Loucy (cell line): ENCODE data around the gene SPRYD3.

ENCODE experiments used
- H2AFZ ChIP-seq: fragments of 200-600 bp; sonication (generic); 2 replicates; pipeline ENCODE4 v1.6.0; 2016; ENCODE audit warnings: antibody characterized with exemption, mild to moderate bottlenecking, low read length, moderate library complexity
- H3F3A ChIP-seq: fragments of 200-600 bp; 2 replicates; pipeline ENCODE4 v1.6.0; 2016; ENCODE audit warnings: antibody characterized with exemption, low read depth, mild to moderate bottlenecking
- H3K27me3 ChIP-seq: fragments of 200-600 bp; sonication (generic); 2 replicates; pipeline ENCODE4 v1.6.1; 2014; ENCODE audit warnings: low read length, mild to moderate bottlenecking; ENCODE audit not compliant: insufficient read depth, poor library complexity, severe bottlenecking
- H3K36me3 ChIP-seq: fragments of 200-600 bp; sonication (generic); 2 replicates; pipeline ENCODE4 v1.6.1; 2016; ENCODE audit warnings: low read length; ENCODE audit not compliant: insufficient read depth
- H3K4me1 ChIP-seq: fragments of 200-600 bp; sonication (generic); 2 replicates; pipeline ENCODE4 v1.5.1; 2014; ENCODE audit warnings: low read length, mild to moderate bottlenecking; ENCODE audit not compliant: insufficient read depth, poor library complexity, severe bottlenecking
- H3K4me2 ChIP-seq: fragments of 200-600 bp; sonication (generic); 2 replicates; pipeline ENCODE4 v1.6.0; 2014; ENCODE audit warnings: antibody characterized with exemption, low read length, low read depth, mild to moderate bottlenecking; ENCODE audit not compliant: poor library complexity, severe bottlenecking
- H3K4me3 ChIP-seq: fragments of 200-600 bp; sonication (generic); 2 replicates; pipeline ENCODE4 v1.5.1; 2014; ENCODE audit warnings: low read length, mild to moderate bottlenecking, mixed read lengths; ENCODE audit not compliant: poor library complexity, severe bottlenecking
- H3K79me2 ChIP-seq: fragments of 200-600 bp; sonication (generic); 2 replicates; pipeline ENCODE4 v1.6.1; 2014; ENCODE audit warnings: low read length; ENCODE audit not compliant: insufficient read depth
- H3K9ac ChIP-seq: fragments of 200-600 bp; sonication (generic); 2 replicates; pipeline ENCODE4 v1.6.0; 2014; ENCODE audit warnings: mild to moderate bottlenecking, low read depth, low read length, moderate library complexity; ENCODE audit not compliant: poor library complexity, severe bottlenecking
- H3K9me2 ChIP-seq: fragments of 200-600 bp; sonication (generic); replicated peaks from 2 replicates; pipeline ENCODE4 v1.6.1; 2016; ENCODE audit warnings: low read depth, low read length, mixed read lengths
- H3K9me3 ChIP-seq: fragments of 200-600 bp; sonication (generic); 2 replicates; pipeline ENCODE4 v1.6.1; 2014; ENCODE audit warnings: mild to moderate bottlenecking, antibody characterized with exemption, low read length, low read depth; ENCODE audit not compliant: insufficient read depth
- H4K20me1 ChIP-seq: fragments of 200-600 bp; sonication (generic); 2 replicates; pipeline ENCODE4 v1.6.0; 2014; ENCODE audit warnings: antibody characterized with exemption, low read length, mild to moderate bottlenecking; ENCODE audit not compliant: insufficient read depth, poor library complexity, severe bottlenecking
- EZH2phosphoT487 ChIP-seq: fragments of 200-600 bp; IDR thresholded peaks from 2 replicates; pipeline ENCODE4 v1.6.1; 2018; ENCODE audit warnings: antibody characterized with exemption, mild to moderate bottlenecking, moderate library complexity, borderline replicate concordance
- TF ChIP-seq, protein P1 (sequence below): fragments of 200-600 bp; sonication (generic); conservative IDR thresholded peaks from 2 replicates; pipeline ENCODE4 v1.5.1; 2014; ENCODE audit warnings: mild to moderate bottlenecking, antibody characterized with exemption, low read length

SPRYD3 gene

DNA sequence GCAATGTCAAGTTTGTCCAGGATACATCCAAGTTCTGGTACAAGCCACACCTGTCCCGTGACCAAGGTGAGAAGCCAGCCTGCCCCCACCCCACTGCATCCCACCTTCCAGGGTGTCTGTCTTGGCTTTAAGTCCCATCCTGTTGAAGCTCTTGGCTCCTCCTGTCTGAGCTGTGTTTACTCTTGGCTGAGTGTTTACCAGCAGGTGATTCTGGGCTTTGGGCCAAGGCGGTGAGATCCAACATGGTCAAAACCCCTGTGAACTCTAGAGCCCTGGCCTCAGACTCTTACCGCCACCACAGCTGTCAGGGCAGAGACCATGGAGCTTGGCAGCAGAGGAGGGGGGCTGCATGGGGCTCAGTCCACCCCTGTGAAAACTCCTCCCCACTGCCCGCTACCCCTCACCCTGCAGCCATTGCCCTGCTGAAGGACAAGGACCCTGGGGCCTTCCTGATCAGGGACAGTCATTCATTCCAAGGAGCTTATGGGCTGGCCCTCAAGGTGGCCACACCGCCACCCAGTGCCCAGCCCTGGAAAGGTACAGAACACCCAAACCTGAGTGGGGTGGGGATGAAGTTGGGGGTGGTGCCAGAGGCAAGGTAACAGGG lies 17.7 kb downstream of the SPRYD3 start:
- no peaks in the 10 kb centered on the region for H3K4me1 ChIP-seq
- no peaks in the 10 kb centered on the region for H4K20me1 ChIP-seq
- no peak overlapping the region for H3K4me3 ChIP-seq
- TF ChIP-seq EZH2phosphoT487: no peak
- TF ChIP-seq, protein P1, sequence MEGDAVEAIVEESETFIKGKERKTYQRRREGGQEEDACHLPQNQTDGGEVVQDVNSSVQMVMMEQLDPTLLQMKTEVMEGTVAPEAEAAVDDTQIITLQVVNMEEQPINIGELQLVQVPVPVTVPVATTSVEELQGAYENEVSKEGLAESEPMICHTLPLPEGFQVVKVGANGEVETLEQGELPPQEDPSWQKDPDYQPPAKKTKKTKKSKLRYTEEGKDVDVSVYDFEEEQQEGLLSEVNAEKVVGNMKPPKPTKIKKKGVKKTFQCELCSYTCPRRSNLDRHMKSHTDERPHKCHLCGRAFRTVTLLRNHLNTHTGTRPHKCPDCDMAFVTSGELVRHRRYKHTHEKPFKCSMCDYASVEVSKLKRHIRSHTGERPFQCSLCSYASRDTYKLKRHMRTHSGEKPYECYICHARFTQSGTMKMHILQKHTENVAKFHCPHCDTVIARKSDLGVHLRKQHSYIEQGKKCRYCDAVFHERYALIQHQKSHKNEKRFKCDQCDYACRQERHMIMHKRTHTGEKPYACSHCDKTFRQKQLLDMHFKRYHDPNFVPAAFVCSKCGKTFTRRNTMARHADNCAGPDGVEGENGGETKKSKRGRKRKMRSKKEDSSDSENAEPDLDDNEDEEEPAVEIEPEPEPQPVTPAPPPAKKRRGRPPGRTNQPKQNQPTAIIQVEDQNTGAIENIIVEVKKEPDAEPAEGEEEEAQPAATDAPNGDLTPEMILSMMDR: peak; percentile 50
- no peak overlapping the region for H3K4me2 ChIP-seq
- no peaks in the 10 kb centered on the region for H3K9me3 ChIP-seq
- no peak overlapping the region for H3K9ac ChIP-seq
- H3K79me2 ChIP-seq: no peaks in the 10 kb centered on the region
- H3K27me3 ChIP-seq: no peaks in the 10 kb centered on the region
- no peaks in the 10 kb centered on the region for H3K9me2 ChIP-seq
- peaks cover 7% of the 10 kb centered on the region; the same call in 1 of the 2 replicates for H3K36me3 ChIP-seq
- H2AFZ ChIP-seq: no peak overlapping the region
- no peaks in the 10 kb centered on the region for H3F3A ChIP-seq

DNA sequence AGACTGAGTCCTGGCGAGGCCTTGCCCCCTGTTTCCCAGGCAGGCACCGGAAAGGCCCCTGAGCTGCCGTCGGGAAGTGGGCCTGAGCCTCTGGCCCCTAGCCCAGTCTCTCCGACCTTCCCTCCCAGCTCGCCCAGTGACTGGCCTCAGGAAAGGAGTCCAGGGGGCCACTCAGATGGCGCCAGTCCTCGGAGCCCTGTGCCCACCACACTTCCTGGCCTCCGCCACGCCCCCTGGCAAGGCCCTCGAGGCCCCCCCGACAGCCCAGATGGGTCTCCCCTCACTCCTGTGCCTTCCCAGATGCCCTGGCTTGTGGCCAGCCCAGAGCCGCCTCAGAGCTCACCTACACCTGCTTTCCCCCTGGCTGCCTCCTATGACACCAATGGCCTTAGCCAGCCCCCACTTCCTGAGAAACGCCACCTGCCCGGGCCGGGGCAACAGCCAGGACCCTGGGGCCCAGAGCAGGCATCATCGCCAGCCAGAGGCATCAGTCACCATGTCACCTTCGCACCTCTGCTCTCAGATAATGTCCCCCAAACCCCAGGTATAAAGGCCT lies 18.4 kb downstream of the SPRYD3 start:
- no peaks in the 10 kb centered on the region for H4K20me1 ChIP-seq
- no peaks in the 10 kb centered on the region for H3K27me3 ChIP-seq
- no peak overlapping the region for H3K4me2 ChIP-seq
- no peak overlapping the region for H3K4me3 ChIP-seq
- no peaks in the 10 kb centered on the region for H3K9me3 ChIP-seq
- peaks cover 1% of the 10 kb centered on the region for H3K4me1 ChIP-seq
- H2AFZ ChIP-seq: no peak overlapping the region
- no peak for TF ChIP-seq EZH2phosphoT487
- TF ChIP-seq, protein P1: no peak
- H3F3A ChIP-seq: no peaks in the 10 kb centered on the region
- no peaks in the 10 kb centered on the region for H3K79me2 ChIP-seq
- H3K9me2 ChIP-seq: no peaks in the 10 kb centered on the region
- H3K36me3 ChIP-seq: peaks cover 6% of the 10 kb centered on the region; the same call in 1 of the 2 replicates
- no peak overlapping the region for H3K9ac ChIP-seq

DNA sequence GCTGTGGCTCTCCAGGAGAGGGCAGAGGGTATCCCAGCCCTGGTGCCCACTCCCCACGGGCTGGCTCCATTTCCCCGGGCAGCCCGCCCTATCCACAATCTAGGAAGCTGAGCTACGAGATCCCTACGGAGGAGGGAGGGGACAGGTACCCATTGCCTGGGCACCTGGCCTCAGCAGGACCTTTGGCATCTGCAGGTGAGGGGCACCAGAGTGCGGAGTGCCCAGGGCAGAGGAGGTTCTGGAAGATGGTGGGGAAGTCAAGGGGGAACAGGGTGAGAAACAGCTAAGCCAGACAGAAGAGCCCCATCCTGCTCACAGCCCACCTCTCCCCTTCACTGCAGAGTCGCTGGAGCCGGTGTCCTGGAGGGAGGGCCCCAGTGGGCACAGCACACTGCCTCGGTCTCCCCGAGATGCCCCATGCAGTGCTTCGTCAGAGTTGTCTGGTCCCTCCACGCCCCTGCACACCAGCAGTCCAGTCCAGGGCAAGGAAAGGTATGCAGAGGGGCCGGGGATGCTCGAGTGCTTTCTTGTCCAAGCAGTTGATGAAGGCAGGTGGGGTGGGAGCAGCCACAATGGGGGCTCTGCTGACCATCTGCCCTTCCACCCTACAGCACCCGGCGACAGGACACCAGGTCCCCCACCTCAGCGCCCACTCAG lies 19.0 kb downstream of the SPRYD3 start:
- Histone ChIP-seq H3K9ac (no peak overlapping the region), H3K36me3 (peaks cover under 1% of the 10 kb centered on the region; the same call in 1 of the 2 replicates), H3K27me3 (no peaks in the 10 kb centered on the region), H3K79me2 (no peaks in the 10 kb centered on the region), H3K4me3 (no peak overlapping the region), H3K4me2 (no peak overlapping the region), H3K4me1 (peaks cover 6% of the 10 kb centered on the region), H3F3A (no peaks in the 10 kb centered on the region), H2AFZ (no peak overlapping the region), H4K20me1 (no peaks in the 10 kb centered on the region), H3K9me2 (no peaks in the 10 kb centered on the region), H3K9me3 (no peaks in the 10 kb centered on the region)
- TF ChIP-seq EZH2phosphoT487: no peak
- TF ChIP-seq, protein P1: no peak
